Measurements from ENCODE around the gene MCTP1.

MCTP1 gene

DNA sequence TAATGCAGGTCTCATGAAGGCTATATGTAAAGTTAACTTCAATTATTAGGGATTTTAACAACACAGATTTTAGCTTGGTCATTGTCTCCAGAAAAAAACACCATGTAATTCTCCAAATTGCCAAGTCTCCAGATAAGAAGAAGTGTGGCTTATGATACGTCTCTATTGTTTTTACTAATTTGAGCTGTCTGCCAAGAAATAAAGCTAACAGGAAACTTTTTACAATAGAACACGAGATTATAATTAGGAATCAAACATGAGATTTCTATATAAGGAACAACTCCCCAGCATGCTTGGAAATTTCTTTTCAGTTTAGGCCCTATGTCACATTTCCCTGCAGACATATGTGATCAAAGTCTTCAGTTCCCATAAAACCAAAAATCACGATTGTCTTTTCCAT lies 142.7 kb downstream of the MCTP1 start (continued):
- no peak for TF ChIP-seq SNAI2 (CRISPR knock-in tag; IDR thresholded peaks at IDR 0.05)
- TF ChIP-seq ESRRG (CRISPR knock-in tag; IDR thresholded peaks at IDR 0.05), result no peak
- TF ChIP-seq OSR1 (CRISPR knock-in tag; IDR thresholded peaks at IDR 0.05), result no peak

- TF ChIP-seq, protein P1, sequence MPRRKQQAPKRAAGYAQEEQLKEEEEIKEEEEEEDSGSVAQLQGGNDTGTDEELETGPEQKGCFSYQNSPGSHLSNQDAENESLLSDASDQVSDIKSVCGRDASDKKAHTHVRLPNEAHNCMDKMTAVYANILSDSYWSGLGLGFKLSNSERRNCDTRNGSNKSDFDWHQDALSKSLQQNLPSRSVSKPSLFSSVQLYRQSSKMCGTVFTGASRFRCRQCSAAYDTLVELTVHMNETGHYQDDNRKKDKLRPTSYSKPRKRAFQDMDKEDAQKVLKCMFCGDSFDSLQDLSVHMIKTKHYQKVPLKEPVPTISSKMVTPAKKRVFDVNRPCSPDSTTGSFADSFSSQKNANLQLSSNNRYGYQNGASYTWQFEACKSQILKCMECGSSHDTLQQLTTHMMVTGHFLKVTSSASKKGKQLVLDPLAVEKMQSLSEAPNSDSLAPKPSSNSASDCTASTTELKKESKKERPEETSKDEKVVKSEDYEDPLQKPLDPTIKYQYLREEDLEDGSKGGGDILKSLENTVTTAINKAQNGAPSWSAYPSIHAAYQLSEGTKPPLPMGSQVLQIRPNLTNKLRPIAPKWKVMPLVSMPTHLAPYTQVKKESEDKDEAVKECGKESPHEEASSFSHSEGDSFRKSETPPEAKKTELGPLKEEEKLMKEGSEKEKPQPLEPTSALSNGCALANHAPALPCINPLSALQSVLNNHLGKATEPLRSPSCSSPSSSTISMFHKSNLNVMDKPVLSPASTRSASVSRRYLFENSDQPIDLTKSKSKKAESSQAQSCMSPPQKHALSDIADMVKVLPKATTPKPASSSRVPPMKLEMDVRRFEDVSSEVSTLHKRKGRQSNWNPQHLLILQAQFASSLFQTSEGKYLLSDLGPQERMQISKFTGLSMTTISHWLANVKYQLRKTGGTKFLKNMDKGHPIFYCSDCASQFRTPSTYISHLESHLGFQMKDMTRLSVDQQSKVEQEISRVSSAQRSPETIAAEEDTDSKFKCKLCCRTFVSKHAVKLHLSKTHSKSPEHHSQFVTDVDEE (CRISPR knock-in tag; IDR thresholded peaks at IDR 0.05), result no peak
- TF ChIP-seq BACH2 (CRISPR knock-in tag; IDR thresholded peaks at IDR 0.05; ENCODE audit: borderline replicate concordance) (no peak), ARNTL (CRISPR knock-in tag; IDR thresholded peaks at IDR 0.05; ENCODE audit: borderline replicate concordance, low read depth) (no peak), CSDC2 (CRISPR knock-in tag; IDR thresholded peaks at IDR 0.05) (no peak), TOX (CRISPR knock-in tag; IDR thresholded peaks at IDR 0.05; ENCODE audit: borderline replicate concordance) (no peak), PATZ1 (CRISPR knock-in tag; IDR thresholded peaks at IDR 0.05; ENCODE audit: borderline replicate concordance) (no peak), ZNF70 (CRISPR knock-in tag; IDR thresholded peaks at IDR 0.05) (no peak), ESRRG (CRISPR knock-in tag; IDR thresholded peaks at IDR 0.05) (no peak), OSR1 (CRISPR knock-in tag; IDR thresholded peaks at IDR 0.05) (no peak), ZFP30 (CRISPR knock-in tag; IDR thresholded peaks at IDR 0.05) (no peak), ZNF8 (CRISPR knock-in tag; IDR thresholded peaks at IDR 0.05) (no peak), ZFP3 (CRISPR knock-in tag; IDR thresholded peaks at IDR 0.05) (no peak), CSRNP3 (CRISPR knock-in tag; IDR thresholded peaks at IDR 0.05) (no peak), GLIS3 (CRISPR knock-in tag; IDR thresholded peaks at IDR 0.05) (no peak), RARB (CRISPR knock-in tag; IDR thresholded peaks at IDR 0.05) (no peak)
- TF ChIP-seq, protein P2, sequence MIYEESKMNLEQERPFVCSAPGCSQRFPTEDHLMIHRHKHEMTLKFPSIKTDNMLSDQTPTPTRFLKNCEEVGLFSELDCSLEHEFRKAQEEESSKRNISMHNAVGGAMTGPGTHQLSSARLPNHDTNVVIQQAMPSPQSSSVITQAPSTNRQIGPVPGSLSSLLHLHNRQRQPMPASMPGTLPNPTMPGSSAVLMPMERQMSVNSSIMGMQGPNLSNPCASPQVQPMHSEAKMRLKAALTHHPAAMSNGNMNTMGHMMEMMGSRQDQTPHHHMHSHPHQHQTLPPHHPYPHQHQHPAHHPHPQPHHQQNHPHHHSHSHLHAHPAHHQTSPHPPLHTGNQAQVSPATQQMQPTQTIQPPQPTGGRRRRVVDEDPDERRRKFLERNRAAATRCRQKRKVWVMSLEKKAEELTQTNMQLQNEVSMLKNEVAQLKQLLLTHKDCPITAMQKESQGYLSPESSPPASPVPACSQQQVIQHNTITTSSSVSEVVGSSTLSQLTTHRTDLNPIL (CRISPR knock-in tag; IDR thresholded peaks at IDR 0.05; ENCODE audit: low read depth), result no peak
- TF ChIP-seq, protein P3, sequence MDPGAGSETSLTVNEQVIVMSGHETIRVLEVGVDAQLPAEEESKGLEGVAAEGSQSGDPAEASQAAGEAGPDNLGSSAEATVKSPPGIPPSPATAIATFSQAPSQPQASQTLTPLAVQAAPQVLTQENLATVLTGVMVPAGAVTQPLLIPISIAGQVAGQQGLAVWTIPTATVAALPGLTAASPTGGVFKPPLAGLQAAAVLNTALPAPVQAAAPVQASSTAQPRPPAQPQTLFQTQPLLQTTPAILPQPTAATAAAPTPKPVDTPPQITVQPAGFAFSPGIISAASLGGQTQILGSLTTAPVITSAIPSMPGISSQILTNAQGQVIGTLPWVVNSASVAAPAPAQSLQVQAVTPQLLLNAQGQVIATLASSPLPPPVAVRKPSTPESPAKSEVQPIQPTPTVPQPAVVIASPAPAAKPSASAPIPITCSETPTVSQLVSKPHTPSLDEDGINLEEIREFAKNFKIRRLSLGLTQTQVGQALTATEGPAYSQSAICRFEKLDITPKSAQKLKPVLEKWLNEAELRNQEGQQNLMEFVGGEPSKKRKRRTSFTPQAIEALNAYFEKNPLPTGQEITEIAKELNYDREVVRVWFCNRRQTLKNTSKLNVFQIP (CRISPR knock-in tag; IDR thresholded peaks at IDR 0.05; ENCODE audit: borderline replicate concordance, low read depth), result no peak
Measured at GRCh38 chr5:95141141-95141540, 143.8 kb downstream of the MCTP1 start.

DNA sequence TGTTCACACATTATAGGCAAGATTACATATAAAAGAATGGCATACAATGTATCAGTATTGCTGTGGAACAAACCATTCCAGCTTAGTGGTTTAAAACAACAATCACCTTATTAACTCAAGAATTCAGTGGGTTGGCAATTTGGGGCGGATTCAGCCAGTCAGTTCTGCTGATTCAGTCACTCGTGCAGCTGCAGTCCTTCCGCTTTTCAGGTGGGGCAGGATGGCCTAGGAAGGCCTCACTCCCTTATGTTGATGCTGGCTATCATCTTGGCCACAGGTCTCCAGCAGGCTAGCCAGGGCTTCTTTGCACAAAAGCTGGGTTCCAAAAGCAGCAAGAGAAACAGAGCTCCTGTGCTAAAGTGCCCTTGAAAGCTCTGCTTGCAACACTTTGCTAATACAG lies 150.6 kb downstream of the MCTP1 start:
- ATAC-seq, result no peak
- TF ChIP-seq, protein P2 (CRISPR knock-in tag; IDR thresholded peaks at IDR 0.05; ENCODE audit: low read depth), result no peak
- TF ChIP-seq SNAI2 (CRISPR knock-in tag; IDR thresholded peaks at IDR 0.05) (no peak), ZC3H10 (CRISPR knock-in tag; IDR thresholded peaks at IDR 0.05) (no peak), CSRNP3 (CRISPR knock-in tag; IDR thresholded peaks at IDR 0.05) (no peak), PPARA (CRISPR knock-in tag; IDR thresholded peaks at IDR 0.05; ENCODE audit: borderline replicate concordance) (no peak), ZNF8 (CRISPR knock-in tag; IDR thresholded peaks at IDR 0.05) (no peak), ESRRG (CRISPR knock-in tag; IDR thresholded peaks at IDR 0.05) (no peak), ZNF565 (CRISPR knock-in tag; conservative IDR thresholded peaks at IDR 0.05; ENCODE audit: low read depth) (no peak), ZNF70 (CRISPR knock-in tag; IDR thresholded peaks at IDR 0.05) (no peak)
- TF ChIP-seq, protein P3 (CRISPR knock-in tag; IDR thresholded peaks at IDR 0.05; ENCODE audit: borderline replicate concordance, low read depth), result no peak
- TF ChIP-seq, protein P1 (CRISPR knock-in tag; IDR thresholded peaks at IDR 0.05), result no peak

More at GRCh38 chr5:95141141-95141540, 143.8 kb downstream of the MCTP1 start:
- no peak for ATAC-seq

Data from SK-N-SH treated with all-trans-retinoic acid at 6 μM for 48 hours (cell line).